GM21447 (cell line): ENCODE data around the gene USP22.

Experiments
- ATAC-seq: cut with Tn5 transposase; IDR thresholded peaks from one replicate; pipeline ENCODE4 v1.9.1; 2021; ENCODE audit not compliant: unreplicated experiment

Gene USP22

GRCh38 chr17:20960871-20961270, 81.9 kb downstream of the USP22 start:
- ATAC-seq: no peak

DNA sequence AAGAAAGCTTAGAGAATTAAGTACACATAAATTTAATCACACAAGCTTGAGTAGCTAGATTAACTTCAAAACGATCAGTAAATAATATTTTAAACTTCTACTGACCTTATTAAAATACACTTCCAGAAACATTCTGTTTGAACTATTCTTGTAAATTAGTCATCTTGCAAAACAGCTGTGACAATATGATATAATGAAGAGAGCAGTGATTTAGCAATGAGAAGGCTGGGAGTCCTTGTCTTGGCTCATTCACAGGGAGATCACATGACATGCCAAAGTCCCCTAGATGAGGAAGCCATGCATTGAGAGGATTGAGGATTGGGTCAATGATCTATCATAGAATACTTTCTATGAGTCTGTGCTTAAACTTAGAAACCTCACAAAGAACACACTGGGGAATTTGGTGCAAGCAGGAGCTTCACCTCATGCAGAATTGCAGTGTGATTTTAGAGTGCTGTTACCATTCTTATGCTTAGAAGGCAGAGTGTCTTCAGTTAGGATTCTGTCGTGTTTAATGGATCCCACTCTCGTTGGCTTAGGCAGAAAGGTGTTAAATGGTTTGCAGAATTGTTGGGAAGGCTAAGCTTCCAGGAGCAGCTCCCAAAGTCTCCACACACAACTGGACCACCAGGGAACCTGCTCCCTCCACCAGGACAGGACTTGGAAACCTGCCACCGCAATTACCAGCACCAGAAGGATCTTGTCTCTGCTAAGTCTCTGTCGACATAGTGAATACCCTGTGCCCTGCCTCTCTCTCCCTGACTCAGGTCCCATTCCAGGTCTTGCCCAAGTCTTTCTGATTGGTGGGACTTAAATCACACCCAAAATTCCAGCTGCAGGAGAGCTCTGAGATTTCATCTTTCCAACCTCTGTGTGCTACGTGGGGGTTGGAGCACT, 87.1 kb downstream of the USP22 start:
- ATAC-seq: no peak

GRCh38 chr17:20954794-20955193, 88.0 kb downstream of the USP22 start:
- ATAC-seq: no peak

- no peak for ATAC-seq
These were observed 90.6 kb downstream of the USP22 start for GRCh38 chr17:20952183-20952582.
